Kidney (tissue), 14 donors: Measurements from ENCODE around the gene RASA3. TPM values are rescaled to one million over a fixed set of nuclear protein-coding genes. Genes with fewer than 3 reads are reported as not detected.
A peak's percentile ranks its signal among the peaks of the same experiment; 100 is the strongest.

Source experiments
- DNase-seq, 5 donors: peaks; one replicate each; pipeline ENCODE4 v3.0.0-alpha.2; 2013 to 2020
- FAIRE-seq: peaks from 2 replicates; lab custom pipeline; 2012; peaks lifted over from hg19 to GRCh38; lab: Jason Lieb, UNC
- H3K27ac ChIP-seq, 2 donors: one replicate each; pipeline ENCODE4 v1.7.0; 2013; ENCODE audit warnings: low read depth in 2 of 2, low read length in 2 of 2, inconsistent platforms in 1 of 2
- H3K27me3 ChIP-seq: one replicate; pipeline ENCODE4 v1.7.1; 2013; ENCODE audit warnings: low read length, inconsistent platforms; ENCODE audit not compliant: control insufficient read depth, insufficient read depth
- H3K36me3 ChIP-seq, 3 donors: one replicate each; pipeline versions ENCODE4 v1.7.0 to v1.7.1; 2013; ENCODE audit warnings: low read length in 3 of 3, control low read depth in 1 of 3, inconsistent platforms in 1 of 3; ENCODE audit not compliant: insufficient read depth in 3 of 3, control insufficient read depth in 2 of 3
- H3K4me1 ChIP-seq, 3 donors: one replicate each; pipeline versions ENCODE4 v1.7.0 to v1.7.1; 2013; ENCODE audit warnings: low read length in 3 of 3, inconsistent platforms in 1 of 3, low read depth in 1 of 3; ENCODE audit not compliant: control insufficient read depth in 2 of 3, insufficient read depth in 2 of 3
- H3K4me3 ChIP-seq, 3 donors: one replicate each; pipeline versions ENCODE4 v1.7.0 to v1.8.1; 2013; ENCODE audit warnings: low read length in 3 of 3, control low read depth in 1 of 3, inconsistent platforms in 1 of 3
- H3K9ac ChIP-seq, 3 donors: one replicate each; pipeline versions ENCODE4 v1.7.0 to v1.7.1; 2013; ENCODE audit warnings: low read length in 3 of 3, control low read depth in 1 of 3, inconsistent platforms in 1 of 3
- H3K9me3 ChIP-seq, 3 donors: one replicate each; pipeline versions ENCODE4 v1.7.0 to v1.7.1; 2013; ENCODE audit warnings: low read length in 3 of 3, control low read depth in 1 of 3, inconsistent platforms in 1 of 3; ENCODE audit not compliant: control insufficient read depth in 2 of 3, insufficient read depth in 1 of 3
- CTCF ChIP-seq: IDR thresholded peaks from 3 replicates; pipeline ENCODE4 v1.5.1; 2012; ENCODE audit warnings: mild to moderate bottlenecking, moderate library complexity, borderline replicate concordance; ENCODE audit not compliant: insufficient read depth; ENCODE audit errors: extremely low read depth
- intact Hi-C: fragments of 100-400 bp; cut with DNase I; formaldehyde crosslinking; loops from one replicate; pipeline ENCODE4 v1.11.1; 2022
- polyA plus RNA-seq: library from polyadenylated mRNA; stranded (reverse); fragments of 350-450 nt; fragmentation: Illumina TruSeq; extraction: RNeasy Lipid Tissue Mini Kit (QIAGEN cat#74804); gene quantifications from one replicate; pipeline ENCODE4 v1.2.3, GENCODE V29; 2014; ENCODE audit warnings: low read depth, low replicate concordance; ENCODE audit not compliant: insufficient read depth
- total RNA-seq: library from RNA; stranded (reverse); fragmentation: NEBNext Ultra II Directional; extraction: Animal tissue kit (Norgen Biotek cat#: 25700); gene quantifications from one replicate; pipeline ENCODE4 v1.2.1, GENCODE V29; 2021
- donor health status: control.
- donor health status: control.
- donor health status: control.
- donor health status: control.
- donor health status: control.
- donor health status: DM: yes; HTN: yes; CAD: no.
- donor health status: Normal renal cell carcinoma (clear cell type).

The RASA3 gene
- total and polyA plus RNA-seq, 2 donors from 2014 or later = 4.2 to 28.8 TPM

GRCh38 chr13:114122127-114122511 is 10.3 kb downstream of the RASA3 start:
- no peak overlapping the region for H3K27ac ChIP-seq
- no peaks in the 10 kb centered on the region for H3K9me3 ChIP-seq
- peaks cover 0 to 13% (median 3%) of the 10 kb centered on the region in 3 donors for H3K4me1 ChIP-seq
- FAIRE-seq (no peak), DNase-seq (peak in 1 of 5 donors; percentile 66)
- no peak for TF ChIP-seq CTCF
- intact Hi-C loops = no loop called here
- H3K9ac ChIP-seq = no peak overlapping the region
- H3K27me3 ChIP-seq = no peaks in the 10 kb centered on the region
- no peaks in the 10 kb centered on the region for H3K36me3 ChIP-seq
- H3K4me3 ChIP-seq = no peak overlapping the region

DNA sequence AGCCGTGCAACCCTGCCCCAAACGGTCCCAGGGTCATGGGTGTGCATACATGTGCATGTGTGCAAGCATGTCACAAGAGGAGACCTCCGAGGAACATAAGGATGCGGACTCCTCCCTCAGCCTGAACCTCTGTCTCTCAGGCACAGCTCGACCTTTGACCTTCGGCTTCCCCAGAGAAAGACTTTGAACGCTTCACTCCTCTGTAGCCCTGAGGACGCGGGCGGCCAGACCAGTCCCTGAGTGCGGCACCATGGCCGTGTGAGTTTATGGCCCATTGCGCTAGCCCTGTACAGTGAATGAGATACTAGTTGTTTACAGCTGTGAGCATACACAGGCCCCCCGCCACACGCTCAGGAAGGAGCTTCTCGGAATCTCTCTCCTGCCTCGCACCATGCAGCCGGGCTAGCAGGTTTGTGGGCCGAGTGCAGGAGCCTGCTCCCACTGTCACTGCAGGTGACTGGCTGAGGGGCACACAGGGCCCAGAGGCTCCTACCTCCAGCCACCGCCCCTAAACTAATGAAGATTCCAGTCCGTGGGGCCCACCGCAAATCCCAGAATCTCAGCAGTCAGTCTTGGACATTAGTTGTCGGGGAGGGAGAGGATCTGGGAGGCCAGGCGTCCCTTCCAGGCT is 10.8 kb downstream of the RASA3 start:
- no peak overlapping the region for H3K4me3 ChIP-seq
- no peak overlapping the region for H3K9ac ChIP-seq
- DNase-seq = peak in 1 of 5 donors; percentile 55
- intact Hi-C loops = no loop called here
- no peaks in the 10 kb centered on the region for H3K27me3 ChIP-seq
- no peaks in the 10 kb centered on the region for H3K36me3 ChIP-seq
- peak overlapping the region in 1 of 2 donors; percentile 3 for H3K27ac ChIP-seq
- peaks cover 0 to 11% (median 3%) of the 10 kb centered on the region in 3 donors for H3K4me1 ChIP-seq
- no peaks in the 10 kb centered on the region for H3K9me3 ChIP-seq
- no peak for FAIRE-seq
- no peak for TF ChIP-seq CTCF

DNA sequence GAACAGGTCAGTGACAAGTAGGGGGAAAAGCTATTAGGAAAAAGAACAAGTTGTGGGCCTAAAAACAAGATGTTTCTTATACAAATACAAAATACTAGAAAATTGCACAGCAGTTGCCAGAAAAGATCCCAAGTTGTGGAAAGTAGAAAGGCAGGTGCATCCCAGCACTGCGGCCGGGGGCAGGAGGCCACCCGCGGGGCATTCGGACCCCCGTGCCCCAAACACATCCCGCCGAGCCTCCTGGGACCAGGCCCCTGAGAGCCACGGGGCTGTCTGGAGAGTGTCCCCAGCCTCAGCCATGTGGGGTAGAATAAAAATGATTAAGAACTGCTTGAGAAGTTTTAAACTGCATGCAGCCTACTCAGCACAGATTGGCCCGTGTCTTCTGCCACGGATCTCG is 11.4 kb downstream of the RASA3 start:
- no peak overlapping the region for H3K9ac ChIP-seq
- peak overlapping the region in 1 of 2 donors; percentile 11 for H3K27ac ChIP-seq
- no peak for DNase-seq
- H3K36me3 ChIP-seq = no peaks in the 10 kb centered on the region
- intact Hi-C loops = no loop called here
- TF ChIP-seq CTCF = no peak
- H3K4me1 ChIP-seq = peaks cover 0 to 11% (median 4%) of the 10 kb centered on the region in 3 donors
- no peak for FAIRE-seq
- H3K9me3 ChIP-seq = no peaks in the 10 kb centered on the region
- no peaks in the 10 kb centered on the region for H3K27me3 ChIP-seq
- H3K4me3 ChIP-seq = no peak overlapping the region
